ENCODE results near the gene NHLRC2.
"Not testable (repeated sequence)": the region's sequence is repeated elsewhere in the genome, so short reads cannot be mapped to it uniquely, and the experiment has no call there.

- not testable (repeated sequence) for TF ChIP-seq SMARCA5 (IDR thresholded peaks at IDR 0.05); CTCF (IDR thresholded peaks at IDR 0.05 in 2 of 3, conservative IDR thresholded peaks at IDR 0.05 in 1 of 3; ENCODE audit: control insufficient read depth in 2 of 3, extremely low read depth in 1 of 3, insufficient read depth in 1 of 3, low read depth in 3 of 3, low read length in 3 of 3)
These were observed 39.8 kb upstream of the NHLRC2 start for GRCh38 chr10:113814700-113815099.
